T-cell (primary cell): ENCODE measurements around the gene PPP3CA. TPM values are rescaled to one million over a fixed set of nuclear protein-coding genes. Genes with fewer than 3 reads are reported as not detected.
A peak's percentile ranks its signal among the peaks of the same experiment; 100 is the strongest.

Source experiments
- ATAC-seq, 4 experiments: fragments of 200-7000 bp in 3 of 4; fragments of 150-1000 bp in 1 of 4; cut with Tn5 transposase; replicated peaks in 1 of 4; 1 replicate in 3 of 4; 2 replicates in 1 of 4; pipeline ENCODE4 v1.10.0; 2021; ENCODE audit warnings: moderate library complexity in 3 of 4, mild to moderate bottlenecking in 2 of 4, moderate number of reproducible peaks in 1 of 4
- CTCF ChIA-PET, 2 donors: fragments of 300-600 bp; sonication (Branson Sonifier 250); formaldehyde crosslinking; loops; one replicate each; lab custom pipeline; 2022; ENCODE audit warnings: antibody characterized with exemption in 2 of 2; lab: Charles Lee
- POLR2A ChIA-PET, 2 donors: fragments of 300-600 bp; sonication (Branson Sonifier 250); formaldehyde crosslinking; loops; one replicate each; lab custom pipeline; 2022; ENCODE audit warnings: antibody characterized with exemption in 2 of 2; lab: Charles Lee
- DNase-seq, 35 experiments: peaks; one replicate each; pipeline versions ENCODE4 v3.0.0 to v3.0.0-alpha.2; 2013 to 2023
- H3K27ac ChIP-seq: one replicate; pipeline ENCODE4 v1.5.1; 2013; ENCODE audit warnings: low read length
- H3K27me3 ChIP-seq, 2 experiments: replicated peaks in 1 of 2; 1 replicate in 1 of 2; 2 replicates in 1 of 2; pipeline versions ENCODE4 v1.6.1 to v1.7.0; 2013; ENCODE audit warnings: low read length in 1 of 2, mixed read lengths in 1 of 2; ENCODE audit not compliant: control insufficient read depth in 2 of 2, insufficient read depth in 2 of 2; ENCODE audit errors: extremely low read depth in 1 of 2
- H3K36me3 ChIP-seq, 2 donors: 1 replicate in 1 of 2; 2 replicates in 1 of 2; pipeline versions ENCODE4 v1.6.1 to v1.7.0; 2013; ENCODE audit warnings: low read length in 1 of 2; ENCODE audit not compliant: control insufficient read depth in 2 of 2, insufficient read depth in 1 of 2; ENCODE audit errors: extremely low read depth in 1 of 2
- H3K4me1 ChIP-seq, 2 experiments: 1 replicate in 1 of 2; 2 replicates in 1 of 2; pipeline versions ENCODE4 v1.6.1 to v1.7.0; 2013; ENCODE audit warnings: low read length in 2 of 2, mixed read lengths in 1 of 2; ENCODE audit not compliant: insufficient read depth in 2 of 2, control insufficient read depth in 1 of 2; ENCODE audit errors: extremely low read depth in 1 of 2
- H3K4me3 ChIP-seq, 2 donors: 1 replicate in 1 of 2; 2 replicates in 1 of 2; pipeline versions ENCODE4 v1.5.1 to v1.7.0; 2013; ENCODE audit warnings: mild to moderate bottlenecking in 2 of 2, low read length in 1 of 2, moderate library complexity in 1 of 2; ENCODE audit not compliant: control insufficient read depth in 1 of 2; ENCODE audit errors: extremely low read depth in 1 of 2
- H3K9me3 ChIP-seq: 2 replicates; pipeline ENCODE4 v1.7.0; 2013
- H3K27ac Mint-ChIP-seq, 2 donors: one replicate each; pipeline ENCODE4 v1.8.0; 2020 to 2021; ENCODE audit warnings: mild to moderate bottlenecking in 2 of 2, mixed read lengths in 2 of 2
- H3K27me3 Mint-ChIP-seq, 2 donors: one replicate each; pipeline ENCODE4 v1.8.0; 2021 to 2022; ENCODE audit warnings: mixed read lengths in 2 of 2
- H3K36me3 Mint-ChIP-seq: one replicate; pipeline ENCODE4 v1.8.0; 2021; ENCODE audit warnings: mixed read lengths
- H3K4me1 Mint-ChIP-seq, 3 donors: one replicate each; pipeline ENCODE4 v1.8.0; 2020 to 2022; ENCODE audit warnings: mixed read lengths in 3 of 3, mild to moderate bottlenecking in 1 of 3
- H3K4me3 Mint-ChIP-seq, 3 donors: one replicate each; pipeline ENCODE4 v1.8.0; 2020 to 2022; ENCODE audit warnings: mild to moderate bottlenecking in 3 of 3, mixed read lengths in 3 of 3, moderate library complexity in 3 of 3
- H3K9me3 Mint-ChIP-seq, 3 donors: one replicate each; pipeline ENCODE4 v1.8.0; 2020 to 2022; ENCODE audit warnings: mixed read lengths in 3 of 3
- WGBS: methylation state at CpG from one replicate; pipeline ENCODE4 v1.1.5; 2013; ENCODE audit warnings: missing lambda C conversion rate; ENCODE audit not compliant: insufficient coverage; 5-methylcytosine and 5-hydroxymethylcytosine counted together
- total RNA-seq, 35 experiments: library from RNA in 6 of 35; stranded (reverse) in 6 of 35; fragments of 120-200 nt in 1 of 35; gene quantifications; one replicate each; pipeline versions ENCODE4 v1.2.1 to v1.2.4 and lab custom pipeline; 2013 to 2026

PPP3CA gene
- total RNA-seq, 5 donors from 2014 or later (not counting 1 experiment from before 2014, with no cell fraction given), result 28.2 to 35.7 (median 33.5) TPM

DNA sequence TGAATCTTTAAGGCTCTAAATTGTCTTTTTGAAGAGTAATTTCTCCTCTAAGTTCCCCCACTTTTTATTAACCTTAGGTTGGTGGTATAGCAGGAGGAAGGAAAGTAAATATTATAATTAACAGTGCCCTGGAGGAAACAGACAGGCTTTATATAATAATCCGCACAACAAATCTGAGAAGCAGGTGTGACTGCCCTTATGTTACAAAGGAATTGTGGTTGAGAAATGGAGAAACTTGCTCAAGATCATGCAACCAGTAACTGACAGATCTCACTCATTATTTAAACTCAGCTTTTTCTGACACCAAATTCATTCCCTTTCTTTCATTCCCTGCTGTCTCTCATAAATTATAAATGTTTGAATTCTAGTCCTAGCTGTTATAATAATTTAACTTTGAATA, 282.0 kb downstream of the PPP3CA start:
- ChIA-PET CTCF (no interaction called here), POLR2A (no interaction called here)
- H3K4me1 ChIP-seq, result no peaks in the 10 kb centered on the region
- Mint-ChIP-seq H3K27me3 (no peaks in the 10 kb centered on the region), H3K27ac (no peak overlapping the region), H3K9me3 (no peaks in the 10 kb centered on the region), H3K36me3 (peaks cover 45% of the 10 kb centered on the region), H3K4me1 (no peaks in the 10 kb centered on the region), H3K4me3 (no peak overlapping the region)
- DNase-seq (no peak), ATAC-seq (no peak)
- peaks cover 0 to 7% of the 10 kb centered on the region in 2 donors for H3K36me3 ChIP-seq
- no peaks in the 10 kb centered on the region for H3K9me3 ChIP-seq
- no peak overlapping the region for H3K4me3 ChIP-seq
- H3K27me3 ChIP-seq, result no peaks in the 10 kb centered on the region
- no peak overlapping the region for H3K27ac ChIP-seq
- no CpG with 5 or more reads among the region's 1 CpG for WGBS

DNA sequence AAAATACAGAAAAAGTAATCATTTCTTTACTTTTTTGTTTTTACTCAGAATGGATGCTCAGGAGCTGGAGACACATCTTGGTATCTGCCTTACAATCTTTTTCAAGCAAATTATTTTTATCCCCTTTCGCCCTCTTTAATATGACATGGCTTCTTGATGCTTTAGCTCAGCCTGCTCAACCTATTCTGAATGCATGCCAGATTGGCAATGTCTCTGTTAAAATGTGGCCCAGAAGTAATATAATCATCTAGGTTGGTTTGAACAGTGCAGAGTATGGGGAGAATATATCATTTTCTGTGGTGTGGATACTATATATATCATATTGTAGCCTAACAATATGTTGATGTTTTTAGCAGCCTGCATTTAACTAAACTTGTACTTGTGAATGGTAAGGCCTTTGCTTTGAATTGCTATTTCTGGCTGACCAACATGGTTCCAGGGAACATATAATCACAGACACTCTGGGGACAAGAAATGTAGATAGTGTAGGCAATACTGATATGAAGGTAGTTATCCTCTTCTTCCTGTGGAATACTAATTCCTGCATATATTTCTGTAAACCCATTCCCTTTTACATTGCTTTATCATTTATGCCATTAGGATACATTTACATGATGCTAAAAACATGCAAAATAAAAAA, 282.7 kb downstream of the PPP3CA start:
- H3K36me3 Mint-ChIP-seq, result peaks cover 46% of the 10 kb centered on the region
- H3K4me1 ChIP-seq, result no peaks in the 10 kb centered on the region
- DNase-seq (no peak), ATAC-seq (no peak)
- H3K4me3 ChIP-seq, result no peak overlapping the region
- H3K27ac Mint-ChIP-seq, result no peak overlapping the region
- ChIA-PET CTCF (no interaction called here), POLR2A (no interaction called here)
- WGBS, result no CpG with 5 or more reads among the region's 1 CpG
- H3K36me3 ChIP-seq, result peaks cover 0 to 3% of the 10 kb centered on the region in 2 donors
- H3K9me3 ChIP-seq, result no peaks in the 10 kb centered on the region
- no peak overlapping the region for H3K27ac ChIP-seq
- H3K9me3 Mint-ChIP-seq, result no peaks in the 10 kb centered on the region
- H3K27me3 ChIP-seq, result no peaks in the 10 kb centered on the region
- H3K4me1 Mint-ChIP-seq, result no peaks in the 10 kb centered on the region
- no peak overlapping the region for H3K4me3 Mint-ChIP-seq
- H3K27me3 Mint-ChIP-seq, result no peaks in the 10 kb centered on the region

- POLR2A ChIA-PET, result no interaction called here
- peaks cover 5 to 8% (median 6%) of the 10 kb centered on the region in 3 donors for H3K4me1 Mint-ChIP-seq
- CTCF ChIA-PET, result no interaction called here
- no peak for DNase-seq
- H3K36me3 Mint-ChIP-seq, result peaks cover 26% of the 10 kb centered on the region
- no peaks in the 10 kb centered on the region for H3K9me3 Mint-ChIP-seq
- no peak overlapping the region for H3K4me3 Mint-ChIP-seq
- 67% methylated on average over 1 of the region's 2 CpGs for WGBS
- Histone ChIP-seq H3K36me3 (no peaks in the 10 kb centered on the region), H3K9me3 (no peaks in the 10 kb centered on the region), H3K27ac (no peak overlapping the region), H3K27me3 (no peaks in the 10 kb centered on the region), H3K4me1 (no peaks in the 10 kb centered on the region), H3K4me3 (no peak overlapping the region)
- no peaks in the 10 kb centered on the region for H3K27me3 Mint-ChIP-seq
- no peak overlapping the region for H3K27ac Mint-ChIP-seq
- no peak for ATAC-seq
Measured at GRCh38 chr4:101055392-101055791, 291.9 kb downstream of the PPP3CA start.

GRCh38 chr4:101050837-101051205, 296.5 kb downstream of the PPP3CA start:
- Mint-ChIP-seq H3K4me3 (no peak overlapping the region), H3K27me3 (no peaks in the 10 kb centered on the region), H3K9me3 (no peaks in the 10 kb centered on the region), H3K36me3 (peaks cover 8% of the 10 kb centered on the region), H3K4me1 (peaks cover 5 to 12% (median 6%) of the 10 kb centered on the region in 3 donors), H3K27ac (peak overlapping the region; percentile 16 to 25)
- ChIA-PET POLR2A (no interaction called here), CTCF (no interaction called here)
- Histone ChIP-seq H3K27ac (no peak overlapping the region), H3K36me3 (no peaks in the 10 kb centered on the region), H3K4me1 (no peaks in the 10 kb centered on the region), H3K9me3 (no peaks in the 10 kb centered on the region), H3K4me3 (no peak overlapping the region), H3K27me3 (no peaks in the 10 kb centered on the region)
- ATAC-seq (no peak), DNase-seq (no peak)
- WGBS, result no CpG with 5 or more reads among the region's 2 CpGs

GRCh38 chr4:101050088-101050836, 297.1 kb downstream of the PPP3CA start:
- CTCF ChIA-PET, result no interaction called here
- DNase-seq (no peak), ATAC-seq (no peak)
- peaks cover 14% of the 10 kb centered on the region for H3K36me3 Mint-ChIP-seq
- no peak overlapping the region for H3K4me3 Mint-ChIP-seq
- H3K27me3 Mint-ChIP-seq, result no peaks in the 10 kb centered on the region
- H3K27me3 ChIP-seq, result no peaks in the 10 kb centered on the region
- WGBS, result no CpG with 5 or more reads among the region's 6 CpGs
- H3K9me3 ChIP-seq, result no peaks in the 10 kb centered on the region
- H3K4me1 ChIP-seq, result no peaks in the 10 kb centered on the region
- peaks cover 5 to 12% (median 11%) of the 10 kb centered on the region in 3 donors for H3K4me1 Mint-ChIP-seq
- H3K9me3 Mint-ChIP-seq, result no peaks in the 10 kb centered on the region
- no peak overlapping the region for H3K27ac ChIP-seq
- POLR2A ChIA-PET, result no interaction called here
- no peaks in the 10 kb centered on the region for H3K36me3 ChIP-seq
- no peak overlapping the region for H3K4me3 ChIP-seq
- peak overlapping the region in 1 of 2 donors; percentile 25 for H3K27ac Mint-ChIP-seq

- Mint-ChIP-seq H3K27me3 (no peaks in the 10 kb centered on the region), H3K9me3 (no peaks in the 10 kb centered on the region), H3K4me1 (peaks cover 5 to 15% (median 12%) of the 10 kb centered on the region in 3 donors), H3K4me3 (no peak overlapping the region), H3K27ac (no peak overlapping the region), H3K36me3 (peaks cover 21% of the 10 kb centered on the region)
- H3K9me3 ChIP-seq, result no peaks in the 10 kb centered on the region
- no peaks in the 10 kb centered on the region for H3K4me1 ChIP-seq
- no peak overlapping the region for H3K27ac ChIP-seq
- ChIA-PET POLR2A (no interaction called here), CTCF (no interaction called here)
- DNase-seq (no peak), ATAC-seq (no peak)
- no CpG with 5 or more reads among the region's 5 CpGs for WGBS
- no peaks in the 10 kb centered on the region for H3K27me3 ChIP-seq
- H3K36me3 ChIP-seq, result no peaks in the 10 kb centered on the region
- H3K4me3 ChIP-seq, result no peak overlapping the region
Measured at GRCh38 chr4:101049549-101050001, 297.8 kb downstream of the PPP3CA start.
